ENCODE measurements around the gene APLP1.
A peak's percentile ranks its signal among the peaks of the same experiment; 100 is the strongest.
"Not testable (repeated sequence)": the region's sequence is repeated elsewhere in the genome, so short reads cannot be mapped to it uniquely, and the experiment has no call there.

APLP1 gene

DNA sequence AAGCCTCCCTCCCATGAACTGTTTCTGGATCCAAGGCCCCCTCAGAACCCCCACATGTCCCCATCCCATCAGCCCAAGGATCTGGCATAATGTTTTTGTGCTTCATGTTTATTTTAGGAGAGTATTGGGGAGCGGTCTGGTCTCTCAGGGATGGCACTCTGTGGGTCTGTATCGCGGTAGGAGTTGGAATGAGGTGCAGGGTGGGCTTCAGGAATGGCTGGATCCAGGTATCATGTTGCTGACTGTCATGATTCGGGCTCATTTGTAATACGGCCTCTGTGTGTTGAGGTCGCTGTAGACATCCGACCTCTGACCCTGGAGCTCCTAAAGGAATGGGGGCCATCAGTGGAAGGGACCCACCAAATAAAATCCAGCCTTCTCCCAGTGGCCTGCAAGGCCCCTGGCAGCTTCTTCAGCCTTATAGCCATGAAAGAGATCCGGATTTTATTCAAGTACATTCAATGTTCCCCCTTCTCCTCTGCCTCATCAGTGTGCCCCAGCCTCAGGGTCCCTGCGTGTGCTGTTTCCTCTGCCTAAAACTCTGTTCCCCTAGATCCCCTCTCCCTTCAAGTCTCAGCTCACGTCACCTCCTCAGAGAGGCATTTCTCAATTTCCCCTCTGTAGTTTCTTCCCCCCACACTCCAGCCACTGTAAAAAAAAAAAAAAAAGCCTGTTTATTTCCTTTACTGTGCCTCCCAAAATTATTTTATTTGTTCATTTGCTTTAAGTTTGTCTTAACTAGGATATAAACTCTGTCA, 36.1 kb downstream of the APLP1 start:
- no peak for DNase-seq (ENCODE audit: low spot score)

DNA sequence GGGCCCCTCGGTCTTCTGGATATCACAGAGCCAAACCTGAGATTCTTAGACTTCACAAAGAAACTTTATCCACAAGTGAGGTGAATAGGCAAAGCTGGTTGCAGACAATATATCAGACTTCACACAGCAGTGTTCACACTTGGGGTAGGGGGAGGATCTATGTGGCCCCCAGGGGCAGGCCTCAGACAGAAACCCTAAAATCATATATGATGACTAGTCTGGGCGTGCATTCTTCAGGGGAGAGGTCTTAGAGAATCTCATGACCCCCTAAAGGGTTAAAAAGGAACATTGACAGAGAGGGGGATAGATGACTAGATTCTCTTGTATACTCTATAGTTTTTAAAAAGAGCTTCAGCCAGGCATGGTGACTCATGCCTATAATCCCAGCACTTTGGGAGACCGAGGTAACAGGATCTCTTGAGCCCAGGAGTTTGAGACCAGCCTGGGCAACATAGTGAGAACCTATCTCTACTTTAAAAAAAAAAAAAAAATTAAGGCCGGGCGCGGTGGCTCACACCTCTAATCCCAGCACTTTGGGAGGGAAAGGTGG, 36.9 kb downstream of the APLP1 start:
- DNase-seq (ENCODE audit: low spot score) = no peak

DNA sequence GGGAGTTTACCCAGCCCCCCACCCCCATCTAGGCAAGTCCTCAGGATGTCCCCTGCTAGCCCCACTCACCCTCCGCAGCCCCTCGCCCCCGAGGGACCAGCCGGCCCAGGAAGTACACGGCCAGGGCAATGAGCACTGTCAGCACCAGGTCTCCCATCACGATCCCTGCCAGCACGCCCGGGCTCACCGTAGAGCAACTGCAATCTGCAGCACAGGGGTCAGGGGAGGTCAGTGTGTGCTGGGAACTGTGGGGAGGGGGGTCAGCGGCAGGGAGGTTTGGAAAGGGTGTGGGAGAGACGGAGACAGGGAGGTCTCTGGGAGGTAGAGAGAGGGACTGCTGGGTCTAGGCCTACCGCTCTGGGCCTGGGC, 39.0 kb downstream of the APLP1 start:
- no peak for DNase-seq (ENCODE audit: low spot score)

DNA sequence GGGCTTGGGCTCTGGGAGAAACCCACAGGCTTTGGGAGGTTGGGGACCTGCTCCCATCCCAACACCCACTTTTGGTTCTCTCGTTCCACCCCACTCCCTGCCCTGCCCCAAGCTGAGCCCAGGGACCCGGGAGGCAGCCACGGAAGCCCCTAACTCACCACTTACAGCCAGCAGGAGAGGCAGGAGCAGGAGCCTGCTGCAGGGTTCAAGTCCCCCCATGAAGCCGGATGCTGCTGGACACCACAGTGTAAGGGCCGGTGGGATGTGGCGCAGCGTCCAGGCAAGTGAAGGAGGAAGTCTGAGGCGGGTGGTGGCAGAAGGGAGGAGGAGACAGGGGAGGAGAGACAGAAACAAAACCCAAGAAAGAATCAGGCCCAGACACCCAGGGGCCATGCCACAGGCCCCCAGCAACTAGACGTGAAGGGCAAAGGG, 39.7 kb downstream of the APLP1 start, which contains the start of gene TYROBP:
Gene TYROBP (minus strand): TSS at position 286 of the 432 bp plus-strand sequence. CDS start 67 bp downstream, at position 219.
- DNase-seq (ENCODE audit: low spot score) = no peak

DNA sequence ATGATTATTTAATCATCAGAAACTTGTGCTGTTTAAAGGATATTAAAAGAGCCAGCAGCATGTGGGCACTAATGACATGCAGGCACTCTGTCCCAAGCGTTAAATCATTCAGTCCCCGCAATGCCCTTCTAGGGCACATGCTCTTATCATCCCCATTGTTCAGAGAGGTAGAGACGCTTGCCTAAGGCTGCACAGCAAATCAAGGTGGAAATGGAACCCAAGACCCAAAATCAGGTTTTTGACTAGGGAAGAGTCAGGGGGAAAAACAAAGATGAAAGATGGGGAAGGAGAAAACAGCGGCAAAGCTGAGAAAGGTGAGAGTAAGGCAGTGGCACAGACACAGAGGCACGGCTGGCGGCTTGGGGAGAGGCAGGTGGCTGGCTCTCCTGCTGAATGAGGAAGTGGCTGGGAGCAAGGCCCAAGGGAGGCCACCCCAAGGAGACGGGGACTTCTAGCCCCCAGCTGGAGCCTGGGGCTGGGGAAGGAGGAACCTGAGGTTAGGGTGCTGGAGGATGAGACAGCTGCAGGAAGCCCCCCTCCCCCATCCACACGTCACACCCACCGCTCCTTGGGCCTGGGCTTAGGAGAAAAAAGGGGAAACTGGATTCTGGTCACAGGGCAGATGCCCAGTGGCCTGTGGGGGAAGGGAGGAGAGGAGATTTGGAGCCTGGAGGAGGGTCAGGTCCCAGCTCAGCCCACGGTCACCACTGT, 40.8 kb downstream of the APLP1 start:
- DNase-seq (ENCODE audit: low spot score) = peak; percentile 23

DNA sequence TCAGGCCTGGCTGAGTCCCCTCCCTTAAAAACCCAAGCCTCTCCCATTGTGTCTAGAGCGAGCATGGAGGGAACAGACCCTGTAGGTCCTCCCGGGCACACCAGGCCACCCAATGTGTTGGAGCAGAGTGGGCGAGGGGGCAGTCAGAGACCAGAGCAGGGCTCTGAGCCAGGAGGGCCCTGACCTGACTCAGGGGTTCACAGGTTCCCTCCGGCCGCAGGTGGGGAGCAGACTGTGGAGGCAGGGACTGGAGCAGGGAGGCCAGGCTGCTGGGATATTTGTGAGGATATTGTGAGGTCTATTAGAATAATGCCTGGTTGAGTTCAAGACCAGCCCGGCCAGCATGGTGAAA, 41.3 kb downstream of the APLP1 start:
- no peak for DNase-seq (ENCODE audit: low spot score)

DNA sequence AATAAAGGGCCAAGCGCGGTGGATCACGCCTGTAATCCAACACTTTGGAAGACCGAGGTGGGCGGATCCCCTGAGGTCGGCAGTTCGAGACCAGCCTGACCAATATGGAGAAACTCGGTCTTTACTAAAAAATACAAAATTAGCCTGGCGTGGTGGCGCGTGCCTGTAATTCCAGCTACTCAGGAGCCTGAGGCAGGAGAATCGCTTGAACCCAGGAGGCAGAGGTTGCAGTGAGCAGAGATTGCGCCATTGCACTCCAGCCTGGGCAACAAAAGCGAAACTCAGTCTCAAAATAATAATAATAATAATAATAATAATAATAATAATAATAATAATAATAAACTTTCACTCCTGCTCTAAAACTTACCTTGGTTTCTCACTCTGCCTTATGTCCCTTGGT, 42.0 kb downstream of the APLP1 start:
- not testable (repeated sequence) for DNase-seq (ENCODE audit: low spot score)

DNA sequence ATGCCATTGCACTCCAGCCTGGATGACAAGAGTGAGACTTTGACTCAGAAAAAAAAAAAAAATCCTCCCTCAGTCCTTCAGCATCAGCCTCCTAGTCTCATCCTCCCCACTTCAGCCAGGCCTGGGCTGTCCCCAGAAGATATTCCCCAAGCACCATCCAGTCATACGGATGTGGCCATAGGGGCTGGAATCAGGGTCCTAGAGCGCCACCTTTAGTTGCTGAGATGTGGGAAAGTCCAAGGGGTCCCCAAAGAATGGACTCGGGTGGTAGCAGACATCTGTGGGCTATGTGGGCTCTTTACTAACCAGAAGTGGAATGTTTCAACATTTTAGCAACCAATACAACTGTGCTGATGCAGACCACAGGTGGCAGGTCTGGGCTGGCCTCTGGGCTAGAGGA, 42.8 kb downstream of the APLP1 start:
- DNase-seq (ENCODE audit: low spot score) = no peak

DNA sequence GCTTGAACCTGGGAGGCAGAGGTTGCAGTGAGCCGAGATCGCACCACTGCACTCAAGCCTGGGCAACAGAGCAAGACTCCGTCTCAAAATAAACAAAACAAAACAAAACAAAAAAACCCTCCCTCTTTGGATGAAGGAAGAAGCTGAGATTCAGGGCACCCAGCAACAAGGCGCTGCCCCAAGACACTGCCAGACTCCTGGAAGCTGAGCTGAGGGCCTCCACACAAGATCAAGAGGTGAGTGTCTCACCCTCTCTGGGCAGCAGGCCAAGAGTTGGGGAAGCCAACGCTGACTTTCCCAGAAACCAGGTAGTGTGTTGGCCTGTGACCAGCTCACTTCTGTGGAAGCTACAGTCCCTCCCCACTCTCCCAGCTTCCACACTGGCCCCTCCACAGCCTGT, 43.4 kb downstream of the APLP1 start:
- DNase-seq (ENCODE audit: low spot score) = peak; percentile 39

DNA sequence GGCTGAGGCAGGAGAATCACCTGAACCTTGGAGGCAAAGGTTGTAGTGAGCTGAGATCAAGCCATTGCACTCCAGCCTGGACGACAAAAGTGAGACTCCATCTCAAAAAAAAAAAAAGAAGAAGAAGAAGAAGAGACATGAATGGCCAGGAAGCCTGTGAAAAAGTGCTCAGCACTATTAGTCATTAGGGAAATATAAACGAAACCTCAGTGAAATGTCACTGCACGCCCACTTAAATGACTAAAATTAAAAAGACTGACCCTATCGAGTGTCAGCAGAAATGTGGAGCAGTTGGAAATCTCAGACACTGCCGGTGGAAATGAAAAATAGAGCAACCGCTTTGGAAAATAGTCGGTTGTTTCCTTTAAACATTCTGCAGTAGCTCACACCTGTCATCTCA, 45.2 kb downstream of the APLP1 start:
- DNase-seq (ENCODE audit: low spot score) = no peak

DNA sequence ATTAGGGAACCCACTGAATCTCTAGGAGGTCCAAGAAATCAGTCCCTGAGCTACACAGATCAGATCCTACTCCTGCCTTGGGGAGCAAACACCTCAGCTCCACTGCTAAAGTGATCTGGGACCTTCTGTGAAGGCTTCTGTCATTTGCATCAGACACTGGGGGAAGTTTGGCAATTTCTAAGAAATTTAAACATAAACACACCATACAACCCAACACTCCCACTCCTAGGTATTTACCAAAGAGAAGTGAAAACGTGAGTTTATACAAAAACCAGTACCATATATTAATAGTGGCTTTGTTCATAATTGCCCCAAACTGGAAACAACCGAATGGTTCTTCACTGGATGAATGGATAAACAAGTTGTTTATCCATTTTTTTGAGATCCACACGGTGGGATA, 47.1 kb downstream of the APLP1 start:
- DNase-seq (ENCODE audit: low spot score) = no peak

DNA sequence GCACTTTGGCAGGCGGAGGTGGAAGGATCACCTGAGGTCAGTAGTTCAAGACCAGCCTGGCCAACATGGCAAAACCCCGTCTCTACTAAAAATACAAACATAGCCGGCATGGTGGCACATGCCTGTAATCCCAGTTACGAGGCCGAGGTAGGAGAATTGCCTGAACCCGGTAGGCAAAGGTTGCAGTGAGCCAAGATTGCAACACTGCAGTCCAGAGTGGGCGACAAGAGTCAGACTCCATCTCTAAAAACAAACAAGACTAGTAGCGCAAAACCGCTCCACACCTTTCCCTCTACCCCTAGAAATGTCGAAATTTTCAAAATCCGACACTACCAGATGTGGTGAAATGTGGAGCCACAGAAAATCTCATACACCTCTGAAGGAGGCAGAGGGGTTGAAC, 50.9 kb downstream of the APLP1 start:
- no peak for DNase-seq (ENCODE audit: low spot score)

DNA sequence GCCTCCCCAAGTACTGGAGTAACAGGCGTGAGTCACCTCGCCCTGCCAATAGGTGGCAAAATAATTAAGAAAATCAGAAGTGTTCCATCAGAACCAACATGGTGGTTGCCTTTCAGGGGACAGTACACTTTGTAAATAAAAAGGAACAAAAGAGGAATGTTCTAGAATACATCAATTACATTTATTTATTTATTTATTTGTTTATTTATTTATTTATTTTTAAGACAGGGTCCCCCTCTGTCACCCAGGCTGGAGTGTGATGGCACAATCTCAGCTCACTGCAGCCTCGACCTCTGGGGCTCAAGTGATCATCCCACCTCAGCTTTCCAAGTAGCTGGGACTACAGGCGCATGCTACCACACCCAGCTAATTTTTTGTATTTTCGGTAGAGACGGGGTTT, 52.6 kb downstream of the APLP1 start:
- DNase-seq (ENCODE audit: low spot score) = no peak

DNA sequence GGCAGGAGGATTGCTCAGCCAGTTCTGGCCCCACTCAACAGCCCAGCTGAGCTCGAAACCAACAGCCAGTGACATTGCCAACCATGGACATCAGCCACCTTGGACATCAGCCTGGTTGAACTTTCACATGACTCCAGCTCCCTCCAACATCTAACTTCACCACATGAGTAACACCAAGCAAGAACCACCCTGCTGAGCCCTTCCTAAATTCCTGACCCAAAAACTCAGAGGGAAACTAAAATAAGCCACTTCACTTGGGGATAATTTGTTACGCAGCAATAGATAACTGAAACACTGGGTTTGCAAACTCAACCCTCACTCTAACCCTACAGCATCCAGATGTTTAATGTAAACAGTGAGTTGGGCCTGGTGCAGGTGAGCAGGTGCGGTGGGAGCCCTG, 57.1 kb downstream of the APLP1 start:
- no peak for DNase-seq (ENCODE audit: low spot score)

DNA sequence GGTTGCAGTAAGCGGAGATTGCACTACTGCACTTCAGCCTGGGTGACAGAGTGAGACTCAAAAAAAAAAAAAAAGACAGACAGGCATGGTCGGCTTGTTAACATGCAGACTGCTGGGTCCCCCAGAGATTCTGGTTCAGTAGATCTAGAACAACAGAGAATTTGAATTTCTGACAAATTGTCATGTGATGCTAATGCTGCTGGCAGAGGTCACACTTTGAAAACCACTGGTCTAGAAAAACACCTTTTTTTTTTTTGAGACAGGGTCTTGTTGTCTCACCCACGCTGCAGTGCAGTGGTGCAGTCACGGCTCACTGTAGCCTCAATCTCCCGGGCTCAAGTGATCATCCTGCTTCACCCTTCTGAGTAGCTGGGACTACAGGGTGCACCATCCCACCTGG, 60.1 kb downstream of the APLP1 start:
- DNase-seq (ENCODE audit: low spot score) = no peak
